ENCODE data around the gene GALK2.

GALK2 gene

DNA sequence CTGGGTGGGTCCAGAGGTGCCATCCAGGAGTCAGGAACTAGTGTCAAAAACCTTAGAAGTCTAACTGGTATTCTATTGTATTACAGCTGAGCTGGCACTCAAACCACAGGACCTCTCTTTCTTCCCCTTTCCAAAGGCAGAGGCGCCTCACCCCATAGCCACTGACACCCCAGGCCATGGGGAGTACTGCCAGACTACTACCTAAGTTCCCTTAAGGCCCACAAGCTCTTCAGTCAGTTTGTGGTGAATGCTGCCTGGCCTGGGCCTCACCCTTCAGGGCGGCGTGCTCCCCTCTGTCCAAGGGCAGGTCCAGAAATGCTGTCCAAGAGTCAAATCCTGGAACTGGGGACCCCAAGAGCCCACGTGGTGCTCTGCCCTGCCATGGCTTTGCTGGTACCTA is 209.9 kb downstream of the GALK2 start:
- TF ChIP-seq, protein P1, sequence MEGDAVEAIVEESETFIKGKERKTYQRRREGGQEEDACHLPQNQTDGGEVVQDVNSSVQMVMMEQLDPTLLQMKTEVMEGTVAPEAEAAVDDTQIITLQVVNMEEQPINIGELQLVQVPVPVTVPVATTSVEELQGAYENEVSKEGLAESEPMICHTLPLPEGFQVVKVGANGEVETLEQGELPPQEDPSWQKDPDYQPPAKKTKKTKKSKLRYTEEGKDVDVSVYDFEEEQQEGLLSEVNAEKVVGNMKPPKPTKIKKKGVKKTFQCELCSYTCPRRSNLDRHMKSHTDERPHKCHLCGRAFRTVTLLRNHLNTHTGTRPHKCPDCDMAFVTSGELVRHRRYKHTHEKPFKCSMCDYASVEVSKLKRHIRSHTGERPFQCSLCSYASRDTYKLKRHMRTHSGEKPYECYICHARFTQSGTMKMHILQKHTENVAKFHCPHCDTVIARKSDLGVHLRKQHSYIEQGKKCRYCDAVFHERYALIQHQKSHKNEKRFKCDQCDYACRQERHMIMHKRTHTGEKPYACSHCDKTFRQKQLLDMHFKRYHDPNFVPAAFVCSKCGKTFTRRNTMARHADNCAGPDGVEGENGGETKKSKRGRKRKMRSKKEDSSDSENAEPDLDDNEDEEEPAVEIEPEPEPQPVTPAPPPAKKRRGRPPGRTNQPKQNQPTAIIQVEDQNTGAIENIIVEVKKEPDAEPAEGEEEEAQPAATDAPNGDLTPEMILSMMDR (IDR thresholded peaks at IDR 0.05; ENCODE audit: low read depth, low read length, missing control alignments): no peak
- no peak overlapping the region for H3K4me3 ChIP-seq (replicated peaks; ENCODE audit: low read depth, low read length)
- no peak for DNase-seq (ENCODE audit: extremely low read depth, low read depth)

DNA sequence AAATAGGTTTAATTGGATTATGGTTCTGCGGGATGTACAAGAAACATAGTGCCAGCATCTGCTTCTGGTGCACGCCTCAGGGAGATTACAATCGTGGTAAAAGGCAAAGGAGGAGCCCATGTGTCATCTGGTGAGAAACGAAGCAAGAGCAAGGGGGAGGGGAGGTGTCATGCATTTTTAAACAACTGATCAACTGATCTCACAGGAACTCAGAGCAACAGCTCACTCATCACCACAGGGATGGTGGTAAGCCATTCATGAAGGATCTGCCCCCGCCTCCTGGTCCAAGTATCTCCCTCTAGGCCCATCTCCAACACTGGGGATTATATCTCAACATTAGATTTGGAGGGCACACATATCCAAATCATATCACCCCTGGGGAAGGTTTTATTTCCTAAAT is 210.9 kb downstream of the GALK2 start:
- TF ChIP-seq, protein P1 (IDR thresholded peaks at IDR 0.05; ENCODE audit: low read depth, low read length, missing control alignments): no peak
- no peak overlapping the region for H3K4me3 ChIP-seq (replicated peaks; ENCODE audit: low read depth, low read length)
- no peak for DNase-seq (ENCODE audit: extremely low read depth, low read depth)
